HTERT RPE-1 (cell line): ENCODE measurements around the gene SND1.

ENCODE experiments used
- in situ Hi-C: fragments of 300-500 bp; cut with MboI; formaldehyde crosslinking; loops from 4 replicates; pipeline ENCODE4 v1.14.3; 2020; ENCODE audit warnings: low sequenced_read_pairs

Gene SND1

GRCh38 chr7:128121711-128122530 lies 469.9 kb downstream of the SND1 start:
- in situ Hi-C loops: no loop called here

DNA sequence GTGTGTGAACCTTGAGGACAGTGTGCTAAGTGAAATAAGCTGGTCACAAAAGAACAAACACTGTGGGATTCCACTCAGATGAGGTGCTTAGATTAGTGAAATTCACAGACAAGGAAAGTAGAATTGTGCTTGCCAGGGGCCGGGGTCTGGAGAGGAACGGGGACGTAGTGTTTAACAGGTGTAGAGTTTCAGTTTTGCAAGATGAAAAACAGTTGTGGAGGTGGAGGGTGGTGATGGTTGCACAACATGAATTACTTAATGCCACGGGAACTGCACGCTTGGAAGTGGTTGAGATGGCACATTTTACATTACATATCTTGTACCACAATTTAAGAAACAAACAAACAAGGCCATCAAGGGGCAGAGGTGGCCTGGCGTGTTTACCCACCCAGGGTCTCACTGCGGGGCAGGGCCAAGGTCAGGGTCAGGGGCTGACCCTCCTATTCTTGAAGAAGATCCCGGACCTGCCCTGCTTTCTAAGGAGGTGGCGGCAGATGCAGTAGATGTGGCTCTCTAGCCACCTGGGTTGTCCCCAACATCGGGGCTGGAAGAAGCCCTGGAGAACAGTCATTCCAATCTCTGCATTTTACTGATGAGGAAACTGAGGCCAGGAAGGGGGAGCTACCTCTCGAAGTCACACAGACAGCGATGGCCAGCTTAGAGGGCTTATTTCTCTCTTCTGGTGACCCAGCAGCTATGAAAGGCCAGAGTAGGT lies 470.7 kb downstream of the SND1 start:
- in situ Hi-C loops: no loop called here

GRCh38 chr7:128123291-128124037 lies 471.5 kb downstream of the SND1 start:
- in situ Hi-C loops: no loop called here

GRCh38 chr7:128124786-128125185 lies 472.8 kb downstream of the SND1 start:
- in situ Hi-C loops: no loop called here

DNA sequence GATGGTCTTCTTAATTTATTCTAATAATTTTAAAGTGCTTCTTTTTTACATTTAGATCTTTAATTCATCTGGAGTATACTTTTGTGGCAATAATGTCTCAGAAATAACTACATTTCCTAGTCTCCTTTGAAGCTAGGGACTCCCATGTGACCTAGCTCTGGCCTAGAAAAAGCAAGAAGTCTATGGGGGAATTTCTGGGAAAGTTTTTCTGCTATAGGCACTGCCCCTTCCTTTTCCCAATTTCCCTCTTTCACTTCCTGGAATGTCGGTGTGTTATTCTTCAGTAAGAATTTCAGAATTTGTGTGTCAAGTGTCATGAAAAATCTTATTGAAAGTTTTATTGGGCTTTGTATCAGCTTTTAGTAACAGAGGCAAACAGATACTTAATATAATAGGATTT lies 473.8 kb downstream of the SND1 start:
- in situ Hi-C loops: no loop called here

DNA sequence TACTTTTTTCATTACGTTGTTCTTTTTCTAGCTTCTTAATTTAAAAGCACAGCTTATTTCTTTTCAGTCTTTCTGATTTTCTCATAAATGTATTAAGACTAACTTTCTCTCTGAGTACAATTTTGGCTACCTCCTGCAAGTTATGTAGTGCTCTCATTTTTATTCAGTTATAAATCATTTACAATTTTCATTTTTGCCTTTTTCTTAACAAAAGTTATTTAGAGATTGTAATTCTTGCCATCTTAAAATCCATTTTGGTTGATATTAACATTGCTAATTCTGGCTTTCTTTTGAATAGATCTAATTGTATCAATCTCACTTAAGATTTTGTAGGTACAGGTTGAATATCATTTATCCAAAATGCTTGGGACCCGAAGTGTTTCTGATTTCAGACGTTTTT lies 476.4 kb downstream of the SND1 start:
- in situ Hi-C loops: no loop called here

DNA sequence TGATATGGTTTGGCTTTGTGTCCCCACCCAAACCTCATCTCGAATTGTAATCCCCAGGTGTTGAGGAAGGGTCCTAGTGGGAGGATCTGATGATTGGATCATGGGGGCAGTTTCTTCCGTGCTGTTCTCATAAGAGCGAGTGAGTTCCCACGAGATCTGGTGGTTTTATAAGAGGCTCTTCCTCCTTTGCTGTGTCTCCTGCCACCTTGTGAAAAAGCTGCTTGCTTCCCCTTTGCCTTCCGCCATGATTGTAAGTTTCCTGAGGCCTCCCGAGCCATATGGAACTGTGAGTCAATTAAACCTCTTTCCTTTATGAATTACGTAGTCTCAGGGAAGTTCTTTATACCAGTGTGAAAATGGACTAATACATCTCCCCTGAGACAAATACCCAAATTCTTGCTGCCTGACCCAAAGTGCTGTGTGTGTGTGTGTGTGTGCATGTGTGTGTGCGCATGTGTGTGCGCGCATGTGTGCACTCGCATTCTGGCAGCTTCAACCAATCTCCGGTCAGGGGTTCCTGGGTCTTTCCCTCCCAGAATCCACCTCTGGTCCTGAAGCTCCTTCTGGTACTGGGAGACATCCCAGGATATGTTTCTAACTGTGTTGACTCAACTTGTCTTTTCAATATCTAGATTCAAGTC lies 477.4 kb downstream of the SND1 start:
- in situ Hi-C loops: no loop called here

DNA sequence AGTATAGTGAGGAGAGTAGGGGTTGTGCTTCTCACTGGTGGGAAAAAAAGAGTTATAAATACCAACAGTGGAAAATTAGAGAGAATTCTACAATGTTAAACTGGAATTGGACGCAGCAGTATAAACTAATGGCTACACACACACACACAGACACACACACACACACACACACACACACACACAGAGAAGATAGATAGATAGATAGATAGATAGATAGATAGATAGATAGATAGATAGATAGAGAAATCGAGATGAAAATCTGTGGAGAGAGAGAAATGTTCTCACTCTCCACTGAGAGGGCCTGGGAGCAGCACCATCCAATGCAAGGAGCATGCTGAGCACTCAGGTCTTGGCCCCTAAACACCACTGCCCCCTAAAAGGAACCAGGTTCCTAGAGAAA lies 479.1 kb downstream of the SND1 start:
- in situ Hi-C loops: no loop called here

- in situ Hi-C loops: no loop called here
Observed at GRCh38 chr7:128131731-128132130, 479.7 kb downstream of the SND1 start.

GRCh38 chr7:128132426-128133069 lies 480.6 kb downstream of the SND1 start:
- in situ Hi-C loops: no loop called here

GRCh38 chr7:128135159-128135514 lies 483.1 kb downstream of the SND1 start:
- in situ Hi-C loops: no loop called here

DNA sequence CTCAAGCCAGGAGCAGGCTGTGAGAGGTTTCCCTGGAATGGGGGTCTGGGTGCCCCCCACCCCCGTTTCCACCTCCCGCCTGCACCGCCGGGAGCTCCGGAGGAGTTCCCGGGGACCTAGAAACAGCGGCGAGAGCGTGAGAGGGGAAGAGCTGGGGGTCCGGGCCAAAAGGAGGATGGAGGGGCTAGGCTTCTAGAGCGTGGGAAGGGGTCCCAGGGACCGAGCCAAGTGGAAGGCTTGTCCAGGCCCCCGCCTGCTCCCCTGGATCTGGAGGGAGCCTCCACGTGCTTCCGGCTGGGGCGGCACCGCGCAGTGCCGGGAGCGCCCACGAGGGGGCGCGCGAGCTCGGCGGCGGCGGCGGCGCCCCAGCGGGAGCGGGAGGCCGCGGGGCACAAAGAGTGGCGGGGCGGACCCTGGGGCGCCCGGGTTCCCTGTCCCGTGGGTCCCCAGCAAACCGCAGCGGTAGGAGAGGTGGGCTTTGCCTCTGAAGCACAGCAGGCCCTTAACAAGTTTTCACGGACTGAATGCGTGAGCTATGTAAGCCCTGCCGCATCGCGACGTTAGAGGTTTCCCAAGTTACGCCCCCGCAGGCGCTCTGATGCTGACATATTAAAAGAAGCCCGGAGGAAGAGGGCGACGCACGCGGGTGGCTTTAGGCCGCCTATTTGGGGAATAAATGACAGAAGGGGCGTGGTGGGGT lies 483.7 kb downstream of the SND1 start:
- in situ Hi-C loops: no loop called here

- in situ Hi-C loops: no loop called here
Observed at GRCh38 chr7:128136215-128136597, 484.2 kb downstream of the SND1 start.

DNA sequence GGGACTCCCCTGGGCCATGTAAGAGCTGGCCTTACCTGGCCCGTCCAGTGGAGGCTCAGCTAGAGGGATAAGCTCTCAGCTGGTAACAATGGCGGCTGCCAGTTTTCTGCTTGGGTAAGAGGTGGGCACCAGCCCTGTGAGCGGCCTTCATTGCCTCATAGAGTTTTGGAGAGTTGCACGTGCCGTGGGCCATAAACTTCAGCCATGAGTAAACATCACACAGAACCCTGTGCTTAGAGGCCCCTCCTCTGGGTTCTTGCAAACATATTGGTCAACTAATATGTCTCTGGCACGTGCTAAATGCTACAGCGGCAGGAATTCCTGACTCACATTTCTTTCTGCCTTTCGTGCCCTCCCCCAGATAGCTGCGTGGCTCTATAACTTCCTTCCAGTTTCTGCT lies 485.2 kb downstream of the SND1 start:
- in situ Hi-C loops: no loop called here

DNA sequence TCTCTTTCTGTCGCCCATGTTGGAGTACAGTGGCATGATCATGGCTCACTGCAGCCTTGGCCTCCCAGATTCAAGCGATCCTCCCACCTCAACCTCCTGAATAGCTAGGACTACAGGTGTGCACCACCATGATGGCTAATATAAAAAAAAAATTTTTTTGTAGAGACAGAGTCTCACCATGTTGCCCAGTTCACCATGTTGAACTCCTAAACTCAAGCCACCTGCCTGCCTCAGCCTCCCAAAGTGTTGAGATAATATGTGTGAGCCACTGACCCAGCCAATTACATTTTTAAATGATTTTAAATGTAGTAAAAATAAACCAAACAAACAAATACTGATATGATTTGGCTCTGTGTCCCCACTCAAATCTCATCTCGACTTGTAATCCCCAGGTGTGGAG lies 487.4 kb downstream of the SND1 start:
- in situ Hi-C loops: no loop called here

- in situ Hi-C loops: no loop called here
Observed at GRCh38 chr7:128141683-128142195, 489.7 kb downstream of the SND1 start.
